Activated naive CD8-positive, alpha-beta T cell treated with anti-CD3 and anti-CD28 coated beads, Interleukin-2, amount 50 U/mL, for 16 hours (primary cell): ENCODE data around the gene TMEM175.

Experiments
- DNase-seq: peaks from one replicate; pipeline ENCODE4 v3.0.0-alpha.2; 2020; ENCODE audit warnings: low read depth, low spot score

The TMEM175 gene

DNA sequence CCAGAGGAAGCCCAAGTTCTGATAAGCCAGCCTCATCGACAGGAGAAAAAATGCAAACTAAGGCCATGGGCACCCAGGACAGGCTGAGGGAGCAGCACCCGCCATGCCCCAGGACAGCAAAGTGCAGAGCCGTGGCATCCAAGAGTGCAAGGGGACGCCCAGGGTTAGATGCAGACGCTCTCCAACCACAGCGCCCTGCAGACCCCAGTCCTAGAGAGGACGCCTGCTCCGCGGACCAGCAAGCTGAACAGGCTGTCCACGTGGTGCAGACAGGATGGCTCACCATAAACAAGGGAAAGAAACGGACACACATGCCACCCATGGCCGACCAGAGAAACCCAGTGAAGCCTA, 32.7 kb upstream of the TMEM175 start:
- DNase-seq: no peak

DNA sequence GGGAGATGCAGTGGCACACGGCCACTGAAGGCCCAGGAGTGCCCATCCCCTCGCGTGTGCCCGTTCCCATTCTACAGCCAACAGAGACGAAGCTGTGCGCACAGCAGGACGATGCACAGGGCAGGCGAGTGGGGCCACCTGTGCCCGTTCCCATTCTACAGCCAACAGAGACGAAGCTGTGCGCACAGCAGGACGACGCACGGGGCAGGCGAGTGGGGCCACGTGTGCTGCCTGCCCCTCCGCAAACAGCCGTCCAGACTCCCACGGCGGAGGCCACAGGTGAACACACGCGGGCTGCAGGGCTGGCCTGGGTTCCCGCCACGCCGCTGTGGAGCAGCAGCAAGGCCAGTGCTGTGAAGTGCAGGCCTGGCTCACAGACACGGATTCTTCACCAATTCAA, 32.2 kb upstream of the TMEM175 start:
- no peak for DNase-seq

DNA sequence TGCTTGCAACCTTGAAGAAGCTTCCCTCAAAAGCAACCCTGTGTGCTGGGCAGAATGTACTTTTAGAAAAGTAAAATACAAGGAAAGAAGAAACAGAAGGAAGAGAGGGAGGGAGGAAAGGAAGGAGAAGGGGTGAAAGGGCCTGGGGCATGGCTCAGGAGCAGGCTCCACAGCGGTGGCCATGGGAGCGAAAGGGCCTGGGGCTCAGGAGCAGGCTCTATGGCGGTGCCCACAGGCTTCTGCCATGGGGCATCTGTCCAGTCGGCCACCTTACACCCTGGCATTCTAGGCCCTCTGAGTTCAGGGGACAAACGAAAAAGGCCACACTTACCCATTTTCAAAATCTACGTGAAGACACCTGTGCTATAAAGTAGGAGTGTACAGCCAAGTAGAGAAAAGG, 31.5 kb upstream of the TMEM175 start:
- DNase-seq: no peak

DNA sequence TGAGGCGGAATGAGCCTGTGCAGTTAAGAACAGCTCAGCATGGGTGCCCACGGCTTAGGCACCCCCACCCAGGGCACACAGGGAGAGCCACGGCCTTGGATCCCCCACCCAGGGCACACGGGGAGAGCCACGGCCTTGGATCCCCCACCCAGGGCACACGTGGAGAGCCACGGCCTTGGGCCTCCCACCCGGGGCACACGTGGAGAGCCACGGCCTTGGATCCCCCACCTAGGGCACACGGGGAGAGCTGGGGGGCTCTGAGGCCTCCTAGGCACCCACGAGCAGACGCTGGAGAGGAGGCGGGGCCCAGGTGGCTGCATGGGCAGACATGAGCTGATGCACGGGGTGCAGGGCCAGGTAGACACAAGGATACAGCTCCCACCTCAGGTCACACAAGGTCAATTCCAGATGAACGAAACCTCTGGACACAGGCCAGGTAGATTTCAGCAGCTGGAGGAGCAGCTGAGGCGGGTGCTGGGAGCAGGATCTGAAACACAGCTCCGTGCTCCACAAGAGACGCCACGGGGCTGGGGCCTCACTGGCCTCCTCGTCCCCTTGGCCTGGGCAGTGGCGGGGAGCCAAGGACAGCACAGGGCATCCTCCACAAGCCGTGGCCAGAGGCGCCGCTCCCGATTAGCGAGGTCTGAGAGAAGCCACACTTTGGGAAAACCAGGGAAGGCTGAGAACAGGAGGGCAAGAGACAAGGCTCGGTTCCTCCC, 30.9 kb upstream of the TMEM175 start:
- no peak for DNase-seq

DNA sequence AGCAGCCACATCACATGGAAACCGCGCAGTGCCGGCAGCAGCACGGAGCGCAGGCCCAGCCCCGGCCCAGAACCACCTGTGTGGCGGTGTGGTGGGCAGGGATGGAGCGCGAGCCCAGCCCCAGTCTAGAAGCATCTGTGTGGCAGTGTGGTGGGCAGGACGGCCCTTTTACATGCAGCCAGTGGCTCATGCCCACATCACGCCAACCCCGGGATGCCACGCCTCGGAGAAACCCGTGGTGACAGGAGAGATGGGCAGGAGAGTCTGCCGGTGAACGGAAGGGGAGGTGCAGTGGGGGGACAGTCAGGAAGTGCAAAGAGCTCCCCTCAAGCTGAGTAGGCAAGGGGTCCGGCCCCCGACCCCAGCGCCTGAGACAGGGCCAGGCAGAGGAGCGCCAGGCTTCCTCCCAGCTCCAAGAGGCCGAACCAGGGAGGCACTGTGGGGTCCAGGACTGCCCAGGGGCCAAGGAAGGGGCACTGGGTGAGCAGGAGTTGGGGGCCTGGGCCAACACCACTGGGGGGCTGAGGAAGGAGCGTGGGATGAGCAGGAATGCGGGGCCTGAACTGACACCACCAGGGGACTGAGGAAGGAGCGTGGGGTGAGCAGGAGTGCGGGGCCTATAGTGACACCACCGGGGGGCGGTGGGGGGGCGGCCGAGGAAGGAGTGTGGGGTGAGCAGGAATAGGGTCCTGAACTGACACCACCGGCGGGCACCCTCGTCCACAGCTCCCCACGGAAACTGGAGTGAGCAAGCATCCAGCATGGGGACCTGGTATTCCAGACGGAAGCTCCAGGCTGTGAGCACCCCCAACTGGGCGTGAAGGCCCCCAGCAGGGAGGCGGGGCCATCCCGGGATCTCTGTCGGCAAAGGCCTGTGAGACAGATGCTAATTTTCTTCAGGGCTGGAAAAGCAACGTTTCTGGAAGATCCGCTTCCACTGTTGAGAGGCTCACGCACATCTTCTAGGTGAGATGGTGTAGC, 28.9 kb upstream of the TMEM175 start:
- DNase-seq: no peak

DNA sequence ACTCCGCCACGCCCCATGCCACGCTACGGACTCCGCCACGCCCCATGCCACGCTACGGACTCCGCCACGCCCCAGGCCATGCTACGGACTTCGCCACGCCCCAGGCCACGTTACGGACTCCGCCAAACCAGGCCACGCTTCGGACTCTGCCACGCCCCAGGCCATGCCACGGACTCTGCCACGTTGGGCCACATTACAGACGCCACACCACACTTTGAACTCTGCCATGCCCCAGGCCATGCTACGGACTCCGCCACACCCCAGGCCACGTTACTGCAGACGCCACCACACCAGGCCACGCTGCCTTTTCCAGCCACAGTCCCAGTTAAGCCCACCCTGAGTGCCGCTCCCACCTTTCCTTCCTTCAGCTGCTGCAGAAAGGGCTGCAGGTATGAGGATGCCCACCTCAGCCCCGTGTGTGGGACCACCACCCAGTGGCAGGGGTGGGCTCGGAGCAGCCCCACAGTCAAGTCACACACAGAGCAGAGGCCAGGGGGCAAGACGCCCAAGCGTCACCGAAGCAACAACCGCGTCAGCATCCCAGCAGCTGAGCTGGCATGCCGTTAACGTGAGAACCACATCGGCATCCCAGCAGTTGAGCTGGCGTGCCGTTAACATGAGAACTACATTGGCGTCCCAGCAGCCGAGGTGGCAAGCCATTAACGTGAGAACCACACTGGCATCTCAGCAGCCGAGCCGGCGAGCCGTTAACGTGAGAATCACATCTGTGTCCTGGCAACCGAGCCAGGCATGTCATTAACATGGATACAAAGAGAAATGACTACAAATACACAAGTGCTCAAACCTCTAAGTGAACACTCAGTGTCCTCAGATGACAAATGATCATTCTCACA, 26.5 kb upstream of the TMEM175 start:
- DNase-seq: no peak

DNA sequence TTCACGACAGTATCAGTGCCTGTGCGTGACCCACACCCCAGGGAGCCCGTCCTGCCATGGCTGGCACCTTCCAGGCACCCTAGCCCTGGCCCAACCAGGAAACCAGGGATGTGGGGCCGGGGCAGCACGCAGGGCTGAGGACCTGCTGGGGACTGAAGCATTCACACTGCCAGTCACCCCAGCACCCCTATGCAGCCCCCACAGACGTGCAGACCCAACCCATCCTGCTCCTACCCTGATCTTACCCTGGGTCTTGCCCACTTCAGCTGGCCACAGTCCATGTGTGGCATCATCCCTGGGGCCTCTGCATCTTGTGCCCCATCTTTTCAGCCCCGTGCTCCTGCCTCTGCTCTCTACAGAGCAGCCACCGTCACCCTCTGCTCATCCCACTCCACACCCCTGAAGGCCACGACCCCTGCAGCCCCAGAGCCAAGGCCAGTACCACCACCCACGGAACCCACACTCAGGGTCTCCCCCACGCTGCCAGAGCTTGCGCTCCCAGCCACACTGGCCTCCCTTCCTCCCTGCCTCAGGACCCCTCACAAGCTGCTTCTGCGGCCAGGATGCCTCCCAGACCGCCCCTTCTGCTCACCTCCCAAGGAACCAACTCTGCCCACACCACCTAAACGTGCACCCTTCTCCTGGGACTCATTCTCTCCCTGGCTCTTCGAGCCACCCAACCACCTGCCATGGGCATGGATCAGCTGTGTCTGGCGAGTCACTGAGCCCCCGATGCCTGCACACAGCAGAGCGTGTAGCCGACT, 25.7 kb upstream of the TMEM175 start:
- DNase-seq: no peak

DNA sequence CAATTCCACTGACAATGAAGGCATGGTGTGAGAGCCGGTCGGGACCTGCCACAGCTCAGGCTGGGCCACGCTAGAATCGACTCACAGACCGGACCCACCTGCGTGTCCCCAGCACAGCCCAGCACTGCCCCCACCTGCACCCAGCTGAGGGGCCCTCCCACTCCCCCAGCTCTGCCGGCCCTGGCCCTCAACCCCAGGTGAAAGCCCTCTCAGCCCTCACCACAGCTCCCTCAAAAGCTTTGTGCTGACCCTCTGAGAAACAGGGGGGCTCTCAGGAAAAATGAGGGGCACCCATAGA, 25.2 kb upstream of the TMEM175 start:
- DNase-seq: no peak

DNA sequence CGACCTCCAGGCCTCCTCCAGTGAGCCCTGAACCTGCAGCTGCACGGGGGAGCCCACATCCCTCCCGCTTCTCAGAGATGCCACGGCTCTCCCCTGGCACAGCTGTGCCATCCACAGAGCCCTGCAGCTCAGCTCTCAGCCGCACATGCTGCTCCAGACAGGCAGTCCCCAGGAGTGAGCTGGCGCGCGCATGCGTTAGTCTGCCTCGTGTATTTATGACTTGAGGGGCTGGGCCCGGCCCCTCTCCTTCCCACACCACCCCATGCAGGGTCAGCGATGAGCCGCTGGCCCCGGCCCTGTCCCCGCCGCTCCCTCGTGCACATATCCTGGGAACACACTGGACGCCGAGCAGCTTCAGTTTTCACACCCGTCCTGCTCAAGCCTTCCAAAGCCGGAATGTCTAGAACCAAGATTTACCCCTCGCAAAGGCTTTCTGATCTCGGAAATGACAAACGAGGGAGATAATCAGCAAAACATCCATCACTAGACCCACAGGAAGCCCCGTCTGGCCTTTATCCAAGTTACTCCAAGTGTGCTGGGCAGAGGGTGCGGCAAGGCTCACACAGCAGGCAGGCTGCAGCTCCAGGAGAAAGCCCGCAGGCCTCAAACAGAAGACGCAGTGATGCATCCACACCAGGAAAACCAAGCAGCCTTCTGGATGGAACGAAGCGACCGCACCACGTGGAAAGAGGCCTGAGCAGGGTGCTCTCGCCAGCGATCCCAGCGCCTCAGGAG, 24.4 kb upstream of the TMEM175 start:
- DNase-seq: no peak

DNA sequence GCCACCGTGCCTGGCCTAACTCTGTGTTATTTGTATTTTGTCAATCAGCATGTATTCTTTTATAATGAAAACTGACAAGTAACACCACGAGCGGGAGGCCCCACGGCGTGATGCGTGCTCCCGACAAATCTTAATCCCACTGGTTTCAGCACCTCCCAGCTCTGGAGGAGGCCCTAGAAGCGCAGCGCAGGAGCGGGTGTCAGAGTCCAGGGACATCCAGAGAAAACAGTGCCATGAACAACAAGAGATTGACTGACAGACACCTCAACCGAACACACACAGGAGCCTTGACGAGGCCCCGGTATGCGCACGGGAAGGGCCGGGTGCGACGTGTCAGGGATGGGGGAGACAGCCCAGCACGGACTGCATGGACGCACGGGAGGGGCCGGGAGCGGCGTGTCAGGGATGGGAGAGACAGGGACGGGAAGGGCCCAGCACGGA, 23.1 kb upstream of the TMEM175 start:
- no peak for DNase-seq

DNA sequence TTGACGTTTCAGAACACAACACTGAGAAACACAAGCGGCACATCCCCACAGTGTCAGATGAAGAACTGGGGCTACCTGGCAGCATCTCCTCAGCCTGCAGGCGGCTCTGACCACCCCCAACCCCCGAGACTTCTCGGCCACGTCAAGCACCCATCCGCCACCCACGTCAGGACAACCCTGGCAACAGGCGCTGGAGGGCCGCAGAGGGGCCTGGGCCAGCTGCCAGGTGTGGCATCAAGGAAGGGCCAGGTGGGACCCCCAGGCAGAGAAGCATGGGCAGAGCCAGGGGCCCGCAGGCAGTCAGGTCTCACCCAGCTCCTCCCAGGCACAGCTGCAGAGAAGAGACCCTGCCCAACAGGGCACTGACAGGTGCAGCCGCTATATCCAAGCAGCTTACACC, 22.4 kb upstream of the TMEM175 start:
- no peak for DNase-seq

DNA sequence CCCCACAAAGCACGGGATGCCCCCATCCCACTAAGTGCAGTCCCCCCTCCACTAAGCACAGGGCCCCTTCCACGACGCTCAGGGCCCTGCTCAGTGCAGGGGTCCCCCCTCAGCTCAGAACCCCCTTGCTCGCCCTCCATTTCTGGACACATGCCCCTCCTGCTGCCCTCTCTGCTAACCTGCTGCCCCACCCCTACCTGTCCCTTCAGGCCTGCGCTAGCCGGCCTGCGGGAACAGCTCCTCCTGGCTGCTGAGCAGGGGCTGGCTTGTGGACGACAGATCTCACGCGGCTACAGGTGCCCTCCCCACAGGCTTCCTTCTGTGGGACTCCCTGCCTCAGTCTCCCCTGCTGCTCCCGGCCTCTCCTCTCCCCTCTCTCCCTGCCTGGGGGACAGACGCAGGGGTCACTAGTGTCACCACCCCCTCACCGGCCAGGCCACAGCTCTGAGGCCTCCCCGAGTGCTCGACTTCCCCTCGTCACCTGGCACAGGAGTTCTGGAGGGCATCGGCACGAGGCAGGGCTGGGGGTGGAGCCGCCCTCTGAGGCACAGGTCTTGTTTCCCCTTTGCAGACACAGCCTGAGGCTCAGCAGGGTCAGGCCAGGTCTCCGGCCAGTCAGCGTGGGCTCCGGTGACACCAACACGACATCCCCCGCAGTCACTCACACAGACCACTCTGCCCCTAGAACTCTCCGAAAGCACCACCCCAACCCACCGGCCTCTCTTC, 21.7 kb upstream of the TMEM175 start:
- no peak for DNase-seq

DNA sequence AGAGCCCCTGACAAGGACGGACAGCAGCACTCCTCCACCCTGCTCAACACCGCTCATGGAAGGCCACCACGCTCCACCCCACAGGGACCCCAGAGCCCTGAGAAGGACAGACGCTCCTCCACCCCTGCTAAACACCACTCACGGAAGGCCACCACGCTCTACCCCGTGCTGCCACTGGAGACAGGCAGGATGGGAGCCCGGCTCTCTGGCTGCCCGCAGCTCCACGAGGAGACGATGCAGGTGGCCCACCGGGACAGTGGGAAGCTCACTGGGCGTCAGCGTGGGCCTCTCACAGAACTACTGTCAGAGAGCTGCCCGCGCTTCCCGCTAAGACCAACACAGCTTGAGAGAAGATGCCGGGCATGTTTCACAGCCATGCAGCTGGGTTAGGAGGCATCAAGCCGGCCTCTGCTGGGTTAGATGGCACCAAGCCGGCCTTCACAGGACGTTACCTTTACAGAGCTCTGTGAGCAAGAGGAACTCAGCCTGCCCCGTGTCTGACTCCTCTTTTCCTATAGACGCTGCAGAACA, 21.0 kb upstream of the TMEM175 start:
- no peak for DNase-seq

DNA sequence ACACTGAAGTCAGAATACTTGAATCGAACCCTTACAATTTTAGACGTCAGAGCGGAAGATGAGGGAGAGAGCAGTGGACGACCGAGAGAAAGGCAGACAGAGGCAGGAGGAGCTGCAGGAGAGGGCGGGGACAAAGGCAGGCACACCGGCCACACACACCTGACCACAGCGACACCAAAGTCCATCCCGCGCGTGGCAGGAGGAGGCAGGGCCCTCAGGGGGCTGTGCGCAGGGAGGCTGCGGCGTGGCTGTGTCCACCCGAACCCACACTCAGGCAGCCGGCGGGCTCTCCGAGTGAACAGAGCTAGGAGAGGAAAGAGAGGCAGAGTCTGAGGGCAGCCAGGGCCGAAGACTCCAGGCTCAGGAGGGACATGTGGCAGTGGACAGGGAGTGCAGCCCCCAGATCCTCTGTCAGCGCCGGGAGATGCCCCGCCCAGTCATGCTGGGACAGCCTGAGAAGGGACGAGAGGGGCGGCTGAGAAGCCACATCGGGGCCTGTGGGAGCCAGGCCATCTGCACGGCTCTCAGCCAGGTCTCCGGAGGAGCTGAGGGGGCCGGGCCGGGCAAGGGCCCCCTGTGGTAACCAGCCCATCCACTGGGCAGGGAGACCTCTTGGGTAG, 20.3 kb upstream of the TMEM175 start:
- DNase-seq: no peak

DNA sequence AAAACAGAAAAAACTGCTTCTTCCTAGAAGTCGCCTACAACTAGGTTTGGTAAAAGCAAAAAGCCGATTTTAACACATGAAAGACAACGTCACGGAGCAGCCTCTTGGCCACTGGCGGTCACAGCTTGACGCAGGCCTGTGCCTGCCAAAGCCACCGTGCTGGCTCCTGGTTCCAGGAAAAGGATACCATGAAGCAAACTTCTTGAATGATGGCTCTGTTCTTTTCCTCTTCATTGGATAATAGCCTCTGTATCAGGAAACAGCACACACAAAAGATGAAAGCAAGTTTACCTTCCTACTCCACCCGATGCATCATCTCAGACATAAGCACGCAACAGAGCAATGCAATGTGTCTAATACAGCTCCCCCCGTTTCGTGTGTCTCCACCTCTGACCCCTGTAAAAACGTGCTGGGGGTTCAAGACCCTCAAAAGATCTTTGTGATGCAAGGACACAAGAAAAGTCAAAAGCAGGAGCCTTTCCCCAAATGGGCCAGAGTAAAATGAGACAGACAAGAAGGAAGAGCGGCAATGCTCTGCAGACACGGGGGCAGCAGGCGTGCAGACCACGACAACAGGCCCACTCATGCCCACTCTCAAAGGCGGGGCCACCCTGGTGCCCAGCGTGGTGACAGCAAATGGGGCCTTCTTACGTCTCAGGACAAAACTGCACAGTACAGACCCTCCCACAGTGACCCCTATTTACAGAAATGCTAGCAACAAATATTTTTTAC, 19.5 kb upstream of the TMEM175 start:
- no peak for DNase-seq

DNA sequence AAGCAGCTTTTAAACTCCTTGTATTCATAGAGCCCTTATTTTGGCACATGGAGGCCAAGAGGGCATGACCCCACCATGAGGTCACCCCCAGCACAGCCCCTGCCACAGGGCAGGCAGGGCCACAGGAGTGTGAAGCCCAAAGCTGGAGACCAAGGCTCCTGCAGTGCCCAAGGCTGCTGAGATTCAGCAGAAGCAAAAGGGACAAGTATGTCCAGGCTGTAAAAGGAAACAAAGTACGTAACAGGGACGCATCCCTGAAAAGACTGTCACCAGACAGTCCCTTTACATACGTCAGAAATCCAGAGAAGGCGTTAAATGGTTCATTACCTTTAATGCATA, 19.0 kb upstream of the TMEM175 start:
- DNase-seq: no peak

DNA sequence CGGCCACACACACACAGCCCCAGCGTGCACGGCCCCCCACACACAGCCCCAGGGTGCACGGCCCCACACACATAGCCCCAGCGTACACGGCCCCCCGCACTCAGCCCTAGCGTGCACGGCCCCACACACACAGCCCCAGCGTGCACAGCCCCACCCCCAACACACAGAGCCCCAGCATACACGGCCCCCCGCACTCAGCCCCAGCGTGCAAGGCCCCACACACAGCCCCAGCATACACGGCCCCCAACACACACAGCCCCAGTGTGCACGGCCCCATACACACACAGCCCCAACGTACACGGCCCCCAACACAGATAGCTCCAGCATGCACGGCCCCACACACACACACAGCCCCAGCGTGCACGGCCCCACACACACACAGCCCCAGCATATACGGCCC, 17.7 kb upstream of the TMEM175 start:
- DNase-seq: no peak

DNA sequence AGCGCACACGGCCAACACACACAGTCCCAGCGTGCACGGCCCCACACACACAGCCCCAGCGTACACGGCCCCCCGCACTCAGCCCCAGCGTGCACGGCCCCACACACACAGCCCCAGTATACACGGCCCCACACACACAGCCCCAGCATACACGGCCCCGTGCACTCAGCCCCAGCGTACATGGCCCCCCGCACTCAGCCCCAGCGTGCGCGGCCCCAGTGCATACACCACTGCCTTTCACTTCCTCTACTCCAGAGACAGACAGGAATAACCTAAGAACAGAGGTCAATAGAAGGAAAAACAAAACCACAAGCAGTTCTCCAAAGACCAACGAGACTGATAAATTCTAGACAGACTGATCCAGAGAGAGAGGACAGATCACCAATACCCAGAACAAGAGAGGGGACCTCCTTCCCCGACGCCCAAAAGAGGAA, 17.2 kb upstream of the TMEM175 start:
- DNase-seq: no peak

DNA sequence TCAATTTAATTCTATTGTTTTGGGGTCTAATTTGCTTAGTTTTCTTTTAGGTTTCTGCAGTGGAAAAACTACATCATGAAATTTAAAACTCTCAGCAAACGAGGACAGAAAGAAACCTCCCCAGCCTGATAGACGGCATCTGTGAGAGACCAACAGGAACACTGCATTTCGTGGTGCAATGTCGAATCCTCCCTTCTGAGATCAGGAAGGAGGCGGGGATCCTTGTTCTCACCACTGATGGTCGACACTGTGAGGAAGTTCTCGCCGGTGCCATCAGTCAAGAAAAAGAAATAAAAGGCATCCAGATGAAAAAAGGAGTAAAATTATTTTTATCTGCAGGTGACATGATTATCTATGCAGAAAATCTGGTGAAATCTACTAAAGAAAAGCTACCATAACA, 16.7 kb upstream of the TMEM175 start:
- DNase-seq: no peak
